Adrenal gland (tissue), 12 donors: ENCODE results near the gene GOLGA8S. TPM values are rescaled to one million over a fixed set of nuclear protein-coding genes. Genes with fewer than 3 reads are reported as not detected.

Experiments
- DNase-seq, 7 donors: peaks; one replicate each; pipeline ENCODE4 v3.0.0-alpha.2; 2019 to 2020
- H3K27ac ChIP-seq, 5 donors: fragments of 200-600 bp; sonication (generic) in 4 of 5; 1 replicate in 3 of 5; 2 replicates in 2 of 5; pipeline versions ENCODE4 v1.5.1 to v1.8.0; 2016 to 2020; ENCODE audit warnings: mild to moderate bottlenecking in 1 of 5
- H3K27me3 ChIP-seq: fragments of 200-600 bp; 2 replicates; pipeline ENCODE4 v1.8.0; 2021
- H3K36me3 ChIP-seq, 2 donors: fragments of 200-600 bp; replicated peaks in 1 of 2; 1 replicate in 1 of 2; 2 replicates in 1 of 2; pipeline versions ENCODE4 v1.5.1 to v1.8.0; 2018 to 2022
- H3K4me1 ChIP-seq, 2 donors: fragments of 200-600 bp; replicated peaks in 1 of 2; 1 replicate in 1 of 2; 2 replicates in 1 of 2; pipeline versions ENCODE4 v1.5.1 to v1.8.0; 2018 to 2021
- H3K4me3 ChIP-seq, 4 donors: fragments of 200-600 bp; sonication (generic) in 3 of 4; one replicate each; pipeline ENCODE4 v1.5.1; 2016 to 2018
- H3K9me3 ChIP-seq, 3 donors: fragments of 200-600 bp; sonication (generic) in 1 of 3; replicated peaks in 1 of 3; 1 replicate in 2 of 3; 2 replicates in 1 of 3; pipeline versions ENCODE4 v1.5.1 to v1.8.0; 2016 to 2021
- CTCF ChIP-seq, 6 experiments: fragments of 450-650 bp in 4 of 6; fragments of 200-600 bp in 2 of 6; sonication (generic) in 1 of 6; IDR thresholded peaks; 1 replicate in 5 of 6; 2 replicates in 1 of 6; pipeline versions ENCODE4 v1.5.1 to v1.8.0; 2016 to 2021; ENCODE audit warnings: antibody characterized with exemption in 6 of 6, mild to moderate bottlenecking in 2 of 6, moderate library complexity in 1 of 6
- POLR2A ChIP-seq, 2 donors: fragments of 450-650 bp; IDR thresholded peaks; one replicate each; pipeline ENCODE4 v1.6.1; 2017; ENCODE audit warnings: antibody characterized with exemption in 2 of 2, mild to moderate bottlenecking in 2 of 2, moderate library complexity in 1 of 2
- WGBS, 4 donors: extraction: QIAGEN DNeasy Blood & Tissue Kit in 2 of 4; methylation state at CpG; one replicate each; pipeline versions ENCODE4 v1.1.5 to v1.1.7; 2013 to 2017; 5-methylcytosine and 5-hydroxymethylcytosine counted together
- intact Hi-C, 2 donors: fragments of 100-400 bp; cut with DNase I; formaldehyde crosslinking; loops; one replicate each; pipeline versions ENCODE4 v1.14.1 to v1.15.0; 2022 to 2023
- polyA plus RNA-seq, 3 donors: library from polyadenylated mRNA; stranded (reverse); fragments of 200-250 nt in 2 of 3; fragments of 350-450 nt in 1 of 3; fragmentation: Illumina TruSeq in 1 of 3; extraction: RNeasy Lipid Tissue Mini Kit (QIAGEN cat#74804) in 1 of 3; gene quantifications; one replicate each; pipeline ENCODE4 v1.2.3, GENCODE V29; 2013 to 2014
- total RNA-seq, 9 donors: library from RNA; depleted of rRNA in 4 of 9; stranded (reverse); fragments of >200 nt in 4 of 9; fragments of 120-200 nt in 1 of 9; fragmentation: NEBNext Ultra II Directional in 1 of 9; extraction: Animal tissue kit (Norgen Biotek cat#: 25700) in 1 of 9; gene quantifications; one replicate each; pipeline versions ENCODE4 v1.1.0 to v1.2.4, GENCODE V29; 2013 to 2023
- donor health status: healthy with polysubstance abuse.
- donor health status: Bipolar disorder and iron deficiency.
- donor health status: DM: yes; HTN: yes; CAD: no.
- donor health status: DM: no; HTN: no; CAD: no.
- donor health status: DM: no; HTN: no; CAD: no.
- donor health status: DM: yes; HTN: yes; CAD: no.

The GOLGA8S gene
- total and polyA plus RNA-seq, 12 donors: 0.05 to 0.36 (median 0.16) TPM

GRCh38 chr15:23384371-23384770, 29.8 kb downstream of the GOLGA8S start:
- H3K4me1 ChIP-seq: no peaks in the 10 kb centered on the region
- intact Hi-C loops: no loop called here
- H3K9me3 ChIP-seq: no peaks in the 10 kb centered on the region
- no peak overlapping the region for H3K4me3 ChIP-seq
- no peak overlapping the region for H3K27ac ChIP-seq
- no peak for DNase-seq
- H3K36me3 ChIP-seq: no peaks in the 10 kb centered on the region
- H3K27me3 ChIP-seq: no peaks in the 10 kb centered on the region
- TF ChIP-seq CTCF (IDR thresholded peaks at IDR 0.05): no peak
- TF ChIP-seq POLR2A (IDR thresholded peaks at IDR 0.05): no peak

GRCh38 chr15:23385886-23386430, 31.4 kb downstream of the GOLGA8S start:
- no peak overlapping the region for H3K27ac ChIP-seq
- no peaks in the 10 kb centered on the region for H3K4me1 ChIP-seq
- H3K4me3 ChIP-seq: no peak overlapping the region
- WGBS, 4 donors: 76 to 89% (median 83%) methylated on average over 9 to 11 of the region's 11 CpGs
- no peaks in the 10 kb centered on the region for H3K27me3 ChIP-seq
- no peaks in the 10 kb centered on the region for H3K9me3 ChIP-seq
- TF ChIP-seq CTCF (IDR thresholded peaks at IDR 0.05): no peak
- no peak for TF ChIP-seq POLR2A (IDR thresholded peaks at IDR 0.05)
- no peak for DNase-seq
- intact Hi-C loops: no loop called here
- no peaks in the 10 kb centered on the region for H3K36me3 ChIP-seq

GRCh38 chr15:23387621-23388190, 33.2 kb downstream of the GOLGA8S start:
- intact Hi-C loops: no loop called here
- WGBS, 4 donors: 61 to 75% (median 71%) methylated on average over 6 of the region's 6 CpGs

GRCh38 chr15:23395030-23395692, 40.6 kb downstream of the GOLGA8S start:
- WGBS, 4 donors: 71 to 76% (median 73%) methylated on average over 12 to 15 of the region's 15 CpGs
- Histone ChIP-seq H3K9me3 (no peaks in the 10 kb centered on the region), H3K27ac (no peak overlapping the region), H3K36me3 (no peaks in the 10 kb centered on the region), H3K27me3 (no peaks in the 10 kb centered on the region), H3K4me1 (no peaks in the 10 kb centered on the region), H3K4me3 (no peak overlapping the region)
- intact Hi-C loops: no loop called here
- DNase-seq: peak in 1 of 7 donors; percentile 39
- TF ChIP-seq POLR2A (IDR thresholded peaks at IDR 0.05) (no peak), CTCF (IDR thresholded peaks at IDR 0.05) (no peak)

More at GRCh38 chr15:23387621-23388190, 33.2 kb downstream of the GOLGA8S start:
- H3K4me3 ChIP-seq: no peak overlapping the region
- no peaks in the 10 kb centered on the region for H3K27me3 ChIP-seq
- no peaks in the 10 kb centered on the region for H3K4me1 ChIP-seq
- no peaks in the 10 kb centered on the region for H3K36me3 ChIP-seq
- H3K9me3 ChIP-seq: no peaks in the 10 kb centered on the region
- DNase-seq: no peak
- no peak for TF ChIP-seq POLR2A (IDR thresholded peaks at IDR 0.05)
- no peak overlapping the region for H3K27ac ChIP-seq
